Mucosa of stomach (tissue), 1 donor: ENCODE data around the gene ANKRD17.

Source experiments
- H3K27me3 ChIP-seq: one replicate; pipeline ENCODE4 v1.7.0; 2013; ENCODE audit warnings: mild to moderate bottlenecking, low read length; ENCODE audit not compliant: control insufficient read depth, insufficient read depth
- H3K36me3 ChIP-seq: one replicate; pipeline ENCODE4 v1.7.0; 2013; ENCODE audit warnings: low read length; ENCODE audit not compliant: control insufficient read depth, insufficient read depth
- H3K4me1 ChIP-seq: one replicate; pipeline ENCODE4 v1.7.0; 2013; ENCODE audit warnings: mild to moderate bottlenecking, low read length; ENCODE audit not compliant: control insufficient read depth, insufficient read depth
- H3K4me3 ChIP-seq: one replicate; pipeline ENCODE4 v1.7.0; 2013; ENCODE audit warnings: low read length
- H3K9ac ChIP-seq: one replicate; pipeline ENCODE4 v1.7.0; 2013; ENCODE audit warnings: mild to moderate bottlenecking, low read length, moderate library complexity
- H3K9me3 ChIP-seq: one replicate; pipeline ENCODE4 v1.7.0; 2013; ENCODE audit warnings: mild to moderate bottlenecking, low read length, moderate library complexity; ENCODE audit not compliant: control insufficient read depth
- donor health status: Pancreatic carcinoma.

Gene ANKRD17

DNA sequence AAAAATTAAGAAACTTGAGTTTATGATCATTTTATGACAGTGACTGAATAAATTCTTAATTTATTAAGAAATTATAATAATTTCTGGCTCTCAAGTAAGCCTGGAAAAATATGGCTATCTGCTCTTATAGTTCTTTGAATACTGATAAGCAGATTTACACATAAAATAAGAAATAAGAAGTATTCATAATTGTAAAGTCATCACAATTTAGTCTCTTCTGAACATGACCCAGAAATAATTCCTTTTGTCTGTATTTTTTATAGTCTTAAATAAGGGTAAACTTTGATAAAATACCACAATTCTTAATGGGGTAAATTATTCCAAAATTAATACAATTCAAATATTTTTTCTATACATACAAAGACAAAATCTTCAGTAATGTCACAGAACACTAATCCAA lies 72.7 kb downstream of the ANKRD17 start:
- Histone ChIP-seq H3K9ac (no peak overlapping the region), H3K36me3 (no peaks in the 10 kb centered on the region), H3K4me3 (no peak overlapping the region), H3K4me1 (no peaks in the 10 kb centered on the region), H3K27me3 (no peaks in the 10 kb centered on the region), H3K9me3 (no peaks in the 10 kb centered on the region)

DNA sequence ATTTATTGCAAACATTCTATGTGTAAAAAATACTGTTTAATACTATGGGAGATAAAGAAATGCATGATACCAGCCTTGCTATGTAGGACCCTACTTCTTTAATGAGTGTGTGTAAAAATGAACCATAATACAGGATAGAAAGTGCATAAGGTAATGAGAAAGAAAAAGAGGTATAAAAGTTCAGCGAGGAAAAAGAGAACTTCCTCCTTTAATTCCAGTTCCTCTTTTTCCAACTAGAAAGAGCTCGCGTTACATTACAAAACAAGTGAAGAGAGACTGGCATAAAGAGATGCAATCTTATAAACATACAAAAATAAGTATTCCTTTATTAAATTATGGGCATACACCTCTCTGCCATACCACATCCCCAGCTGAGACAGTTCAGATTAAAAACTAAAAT lies 77.4 kb downstream of the ANKRD17 start:
- Histone ChIP-seq H3K36me3 (no peaks in the 10 kb centered on the region), H3K9ac (no peak overlapping the region), H3K4me3 (no peak overlapping the region), H3K27me3 (no peaks in the 10 kb centered on the region), H3K9me3 (no peaks in the 10 kb centered on the region), H3K4me1 (no peaks in the 10 kb centered on the region)

DNA sequence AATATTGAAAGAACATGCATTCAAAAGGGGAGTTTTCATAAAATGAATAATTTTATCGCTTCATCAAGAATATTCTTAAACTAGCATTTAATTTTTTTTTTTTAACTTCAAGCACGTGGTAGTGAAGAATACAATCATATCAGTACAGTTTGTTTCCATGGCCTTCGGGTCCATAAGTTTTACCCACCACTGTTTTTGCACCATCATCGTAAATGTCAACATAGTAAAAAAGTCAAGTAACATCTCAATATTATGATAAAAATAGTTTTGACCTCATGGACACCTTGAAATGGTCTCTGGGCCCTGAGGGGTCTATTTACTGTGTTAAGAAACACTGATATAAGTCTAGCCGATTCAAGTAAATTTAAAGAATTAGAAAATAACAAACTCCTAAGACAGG lies 80.2 kb downstream of the ANKRD17 start:
- H3K9ac ChIP-seq: no peak overlapping the region
- no peak overlapping the region for H3K4me3 ChIP-seq
- H3K36me3 ChIP-seq: no peaks in the 10 kb centered on the region
- no peaks in the 10 kb centered on the region for H3K4me1 ChIP-seq
- H3K9me3 ChIP-seq: no peaks in the 10 kb centered on the region
- no peaks in the 10 kb centered on the region for H3K27me3 ChIP-seq

DNA sequence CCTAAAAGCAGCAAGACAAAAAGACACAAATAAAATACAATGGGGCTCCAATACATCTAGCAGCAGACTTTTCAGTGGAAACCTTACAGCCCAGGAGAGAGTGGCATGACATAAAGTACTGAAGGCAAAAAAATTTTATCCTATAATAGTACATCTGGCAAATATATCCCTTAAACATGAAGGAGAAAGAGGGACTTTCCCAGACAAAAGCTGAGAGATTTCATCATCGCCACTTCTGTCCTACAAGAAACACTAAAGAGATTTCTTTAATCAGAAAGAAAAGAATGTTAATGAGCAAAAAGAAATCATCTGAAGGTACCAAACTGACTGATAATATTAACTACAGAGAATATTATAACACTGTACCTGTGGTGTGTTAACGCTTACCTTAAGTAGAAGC lies 86.4 kb downstream of the ANKRD17 start:
- H3K36me3 ChIP-seq: peaks cover 8% of the 10 kb centered on the region
- no peaks in the 10 kb centered on the region for H3K4me1 ChIP-seq
- no peaks in the 10 kb centered on the region for H3K27me3 ChIP-seq
- H3K4me3 ChIP-seq: no peak overlapping the region
- no peak overlapping the region for H3K9ac ChIP-seq
- no peaks in the 10 kb centered on the region for H3K9me3 ChIP-seq

DNA sequence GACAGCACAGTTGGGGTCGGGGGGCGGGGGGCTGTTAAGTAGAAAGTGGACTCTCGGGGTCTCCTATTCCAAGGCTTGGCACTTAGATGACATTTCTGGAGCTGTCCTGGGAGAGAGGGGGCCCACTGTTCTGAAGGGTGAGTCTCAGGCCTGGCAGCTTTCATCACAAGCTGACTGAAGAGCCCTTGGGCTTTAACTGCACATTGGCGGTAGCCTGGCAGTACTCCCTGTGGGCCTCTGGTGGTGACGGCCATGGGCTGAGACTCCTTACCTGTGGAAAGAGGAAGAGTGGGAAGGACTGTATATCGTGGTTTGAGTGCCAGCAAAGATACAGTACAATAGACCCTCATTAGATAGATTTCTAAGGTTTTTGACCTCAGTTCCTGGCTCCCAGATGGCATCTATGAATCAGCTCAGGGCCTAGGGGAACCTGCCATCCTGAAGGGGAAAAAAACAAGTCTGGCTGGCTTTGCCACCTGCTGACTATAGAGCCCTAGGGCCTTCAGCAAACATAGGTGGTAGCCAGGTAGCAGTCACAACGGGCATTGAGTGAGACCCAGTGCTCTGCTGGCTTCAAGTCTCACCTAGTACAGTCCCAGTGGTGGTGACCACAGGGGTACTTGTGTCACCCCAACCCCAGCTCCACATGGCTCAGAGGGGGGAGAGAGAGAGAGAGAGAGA lies 87.9 kb downstream of the ANKRD17 start:
- H3K4me3 ChIP-seq: no peak overlapping the region
- no peak overlapping the region for H3K9ac ChIP-seq
- peaks cover 12% of the 10 kb centered on the region for H3K36me3 ChIP-seq

DNA sequence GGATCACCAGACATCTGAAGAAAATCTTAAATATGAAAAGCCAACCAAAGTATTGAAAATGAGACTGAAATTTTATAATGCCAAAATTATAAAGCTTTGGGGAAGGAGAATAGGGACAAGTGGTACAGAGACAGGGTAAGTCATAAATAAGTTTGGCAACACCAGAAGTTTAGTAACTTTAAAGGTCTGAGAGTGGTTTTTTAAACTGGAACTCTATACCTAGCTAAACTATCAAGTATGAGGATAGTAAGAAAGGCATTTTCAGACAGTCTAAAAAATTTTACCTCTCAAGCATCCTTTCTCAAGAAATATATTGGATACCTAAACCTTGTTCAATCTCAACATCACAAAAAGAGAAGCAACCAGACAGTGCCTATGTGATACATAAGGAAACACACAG lies 92.4 kb downstream of the ANKRD17 start:
- H3K9me3 ChIP-seq: no peaks in the 10 kb centered on the region
- no peak overlapping the region for H3K4me3 ChIP-seq
- H3K27me3 ChIP-seq: no peaks in the 10 kb centered on the region
- H3K36me3 ChIP-seq: peaks cover 12% of the 10 kb centered on the region
- no peaks in the 10 kb centered on the region for H3K4me1 ChIP-seq
- H3K9ac ChIP-seq: no peak overlapping the region

More for the DNA sequence above, 87.9 kb downstream of the ANKRD17 start:
- Histone ChIP-seq H3K27me3 (no peaks in the 10 kb centered on the region), H3K9me3 (no peaks in the 10 kb centered on the region), H3K4me1 (no peaks in the 10 kb centered on the region)

DNA sequence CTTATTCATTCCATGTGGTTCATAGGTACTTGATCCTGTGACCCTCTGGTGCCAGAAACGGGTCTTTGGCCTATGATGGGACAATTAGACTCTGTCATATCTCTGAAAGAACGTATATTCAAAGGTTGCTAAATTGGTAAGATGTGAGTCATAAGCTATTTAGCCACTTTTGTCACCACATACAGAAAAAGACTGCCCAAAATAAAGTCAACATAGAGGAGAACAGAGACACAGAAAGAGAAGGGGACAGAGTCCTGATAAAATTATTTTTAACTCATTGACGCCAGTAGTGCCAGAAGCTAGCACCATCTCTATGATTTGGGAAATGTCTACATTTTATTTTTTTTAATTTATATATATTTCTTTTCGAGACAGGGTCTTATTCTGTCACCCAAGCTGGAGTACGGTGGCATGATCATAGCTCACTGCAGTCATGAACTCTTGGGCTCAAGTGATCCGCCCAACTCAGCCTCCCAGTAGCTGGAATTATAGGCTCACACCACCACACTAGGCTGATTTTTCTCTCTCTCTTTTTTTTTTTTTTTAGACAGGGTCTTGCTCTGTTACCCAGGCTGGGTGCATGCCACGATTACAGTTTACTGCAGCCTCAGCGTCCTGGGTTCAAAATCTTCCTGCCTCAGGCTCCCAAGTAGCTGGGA lies 96.9 kb downstream of the ANKRD17 start:
- Histone ChIP-seq H3K4me3 (no peak overlapping the region), H3K4me1 (no peaks in the 10 kb centered on the region), H3K36me3 (peaks cover 5% of the 10 kb centered on the region)

DNA sequence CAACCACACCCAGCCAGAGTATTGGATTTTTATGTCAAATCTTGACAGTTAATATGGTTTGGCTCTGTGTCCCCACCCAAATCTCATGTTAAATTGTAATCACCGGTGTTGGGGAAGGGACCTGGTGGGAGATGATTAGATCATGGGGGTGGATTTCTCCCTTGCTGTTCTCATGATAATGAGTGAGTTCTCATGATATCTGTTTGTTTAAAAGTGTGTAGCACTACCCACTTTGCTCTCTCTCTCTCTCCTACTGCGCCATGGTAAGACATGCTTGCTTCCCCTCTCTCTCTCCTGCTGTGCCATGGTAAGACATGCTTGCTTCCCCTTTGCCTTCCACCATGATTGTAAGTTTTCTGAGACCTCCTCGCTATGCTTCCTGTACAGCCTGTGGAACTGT lies 102.2 kb downstream of the ANKRD17 start:
- H3K27me3 ChIP-seq: no peaks in the 10 kb centered on the region
- H3K9me3 ChIP-seq: no peaks in the 10 kb centered on the region
- H3K36me3 ChIP-seq: no peaks in the 10 kb centered on the region
- H3K9ac ChIP-seq: no peak overlapping the region
- H3K4me1 ChIP-seq: no peaks in the 10 kb centered on the region
- no peak overlapping the region for H3K4me3 ChIP-seq

More for the DNA sequence above, 96.9 kb downstream of the ANKRD17 start:
- no peaks in the 10 kb centered on the region for H3K9me3 ChIP-seq
- H3K9ac ChIP-seq: no peak overlapping the region
- H3K27me3 ChIP-seq: no peaks in the 10 kb centered on the region

DNA sequence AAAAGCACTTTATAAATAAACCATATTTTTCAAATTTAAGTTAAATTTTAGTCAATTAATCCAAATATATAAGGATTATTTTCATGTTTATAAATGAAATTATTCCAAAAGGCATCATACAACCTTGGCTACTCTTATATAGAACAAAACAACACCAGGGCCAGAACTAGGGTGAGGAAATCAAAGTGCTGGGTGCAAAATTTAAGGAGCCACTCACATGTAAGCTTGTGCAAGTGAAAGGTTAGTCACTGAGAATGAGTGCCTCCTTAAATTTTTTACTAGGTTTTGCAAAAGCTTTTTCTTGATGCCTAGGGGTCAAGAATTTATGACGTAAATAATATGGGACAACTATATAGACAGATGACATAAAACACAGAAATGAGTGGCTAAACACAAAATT lies 105.7 kb downstream of the ANKRD17 start:
- no peaks in the 10 kb centered on the region for H3K4me1 ChIP-seq
- no peak overlapping the region for H3K4me3 ChIP-seq
- no peaks in the 10 kb centered on the region for H3K9me3 ChIP-seq
- H3K27me3 ChIP-seq: no peaks in the 10 kb centered on the region
- H3K36me3 ChIP-seq: no peaks in the 10 kb centered on the region
- no peak overlapping the region for H3K9ac ChIP-seq

DNA sequence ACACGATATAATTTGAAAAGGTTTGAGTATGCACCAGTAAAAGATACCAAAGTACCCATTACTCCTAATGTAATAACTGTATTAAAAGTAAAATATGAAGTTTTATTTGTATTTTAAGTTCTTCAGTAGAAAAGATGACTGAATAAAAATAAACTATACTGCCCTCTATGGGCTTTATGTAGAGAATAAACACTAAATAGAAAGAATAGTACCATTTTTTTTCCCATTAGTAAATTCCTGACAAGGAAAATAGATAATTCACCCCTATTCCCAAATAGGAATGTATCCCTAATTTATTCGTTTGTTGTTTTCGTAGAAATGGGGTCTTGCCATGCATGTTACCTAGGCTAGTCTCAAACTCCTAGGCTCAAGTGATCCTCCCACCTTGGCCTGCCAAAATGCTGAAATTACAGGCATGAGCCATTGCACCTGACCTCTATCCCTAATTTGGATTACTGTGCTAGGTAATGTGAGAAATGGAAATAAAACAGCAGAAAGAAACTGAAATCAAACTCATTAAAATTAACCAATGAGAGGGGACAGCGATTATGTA lies 115.5 kb downstream of the ANKRD17 start:
- H3K36me3 ChIP-seq: no peaks in the 10 kb centered on the region
- no peak overlapping the region for H3K9ac ChIP-seq
- H3K27me3 ChIP-seq: no peaks in the 10 kb centered on the region
- H3K9me3 ChIP-seq: no peaks in the 10 kb centered on the region
- H3K4me1 ChIP-seq: no peaks in the 10 kb centered on the region
- H3K4me3 ChIP-seq: no peak overlapping the region

DNA sequence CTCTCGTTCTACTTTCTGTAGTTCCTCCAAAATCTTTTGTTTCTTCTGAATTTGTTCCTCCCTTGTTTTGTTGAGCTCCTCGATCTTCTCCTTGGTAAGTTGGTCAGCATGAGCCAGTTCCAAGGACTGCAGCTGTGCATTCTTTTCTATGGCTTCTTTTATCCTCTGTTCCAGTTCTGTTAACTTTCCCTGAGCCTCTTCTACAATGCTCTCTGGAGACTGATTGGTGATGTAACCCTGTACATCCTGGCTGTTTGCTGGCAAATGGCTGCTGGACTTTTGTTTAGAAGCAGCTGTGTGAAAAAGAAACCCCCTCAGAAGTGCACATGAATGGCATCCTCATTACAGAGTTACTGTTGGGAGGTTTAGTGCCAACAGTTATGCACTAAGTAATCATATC lies 118.6 kb downstream of the ANKRD17 start:
- H3K27me3 ChIP-seq: no peaks in the 10 kb centered on the region
- no peaks in the 10 kb centered on the region for H3K36me3 ChIP-seq
- H3K9me3 ChIP-seq: no peaks in the 10 kb centered on the region
- no peaks in the 10 kb centered on the region for H3K4me1 ChIP-seq
- H3K9ac ChIP-seq: no peak overlapping the region
- no peak overlapping the region for H3K4me3 ChIP-seq

DNA sequence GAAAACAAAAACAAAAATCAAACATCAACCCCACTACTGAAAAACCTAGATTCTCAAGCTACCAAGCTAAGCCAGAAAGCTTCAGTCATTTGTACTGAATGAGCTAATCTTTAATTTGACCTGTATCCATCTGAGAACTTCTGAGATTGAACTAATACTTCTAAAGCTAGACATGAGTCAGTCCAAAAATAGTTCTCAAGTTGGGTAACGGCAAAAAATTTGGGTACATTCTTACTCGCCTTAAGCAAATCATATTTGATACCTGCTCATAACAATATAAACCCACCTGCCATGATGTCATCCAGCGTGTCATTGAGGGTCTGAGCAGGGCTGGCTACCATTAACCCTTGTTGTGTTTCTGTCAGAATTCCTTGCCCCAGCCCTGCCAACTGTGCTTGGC lies 119.4 kb downstream of the ANKRD17 start:
- Histone ChIP-seq H3K4me3 (no peak overlapping the region), H3K9me3 (no peaks in the 10 kb centered on the region), H3K9ac (no peak overlapping the region), H3K27me3 (no peaks in the 10 kb centered on the region), H3K36me3 (no peaks in the 10 kb centered on the region), H3K4me1 (no peaks in the 10 kb centered on the region)
